Measurements from ENCODE around the gene HECA. TPM values are rescaled to one million over a fixed set of nuclear protein-coding genes. Genes with fewer than 3 reads are reported as not detected.
"Not testable (repeated sequence)": the region's sequence is repeated elsewhere in the genome, so short reads cannot be mapped to it uniquely, and the experiment has no call there.

Gene HECA
- total RNA-seq, 1 experiment from 2014 or later = 4.4 TPM

DNA sequence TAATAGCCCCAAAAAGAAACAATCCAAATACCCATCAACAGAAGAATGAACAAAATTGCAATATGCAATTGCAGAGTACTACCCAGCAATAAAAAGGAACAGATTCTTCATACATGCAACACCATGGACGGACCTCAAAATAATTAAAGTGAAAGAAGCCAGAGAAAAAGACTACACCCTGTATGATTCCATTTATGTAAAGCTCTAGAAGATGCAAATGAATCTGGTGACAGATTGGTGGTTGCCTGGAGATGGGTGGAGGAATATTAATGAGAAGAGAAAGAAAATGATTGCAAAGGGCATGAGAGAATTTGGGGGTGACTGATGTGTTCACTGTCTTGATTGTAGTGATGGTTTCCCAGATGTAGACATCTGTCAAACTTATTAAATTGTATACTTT lies 51.8 kb downstream of the HECA start:
- Histone ChIP-seq H3K27me3 (ENCODE audit: control insufficient read depth, insufficient read depth, low read length) (no peaks in the 10 kb centered on the region), H3K4me3 (ENCODE audit: insufficient read depth, low read depth, low read length) (no peak overlapping the region), H3K36me3 (replicated peaks; ENCODE audit: control insufficient read depth, insufficient read depth, low read length) (no peaks in the 10 kb centered on the region)
- DNase-seq = no peak

DNA sequence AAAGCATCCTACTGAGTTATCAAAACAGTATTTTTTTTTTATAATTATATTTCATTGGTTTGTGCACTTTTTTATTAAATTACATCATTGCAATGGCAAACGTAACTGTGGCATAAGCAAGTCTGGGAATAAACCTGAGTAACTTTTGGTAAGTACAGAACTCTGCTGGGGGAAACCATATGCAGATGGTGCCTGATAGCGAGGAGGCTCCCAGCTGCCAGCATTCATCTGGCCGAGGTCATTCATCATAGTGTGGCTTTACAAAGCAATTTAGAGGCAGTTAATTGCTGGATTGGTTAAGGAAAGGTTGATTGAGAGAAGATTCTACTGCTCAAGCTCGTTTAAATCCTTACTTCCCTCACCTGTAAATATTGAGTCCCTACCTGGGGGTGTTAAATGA lies 52.6 kb downstream of the HECA start:
- H3K36me3 ChIP-seq (replicated peaks; ENCODE audit: control insufficient read depth, insufficient read depth, low read length) = no peaks in the 10 kb centered on the region
- no peak overlapping the region for H3K4me3 ChIP-seq (ENCODE audit: insufficient read depth, low read depth, low read length)
- no peak for DNase-seq
- H3K27me3 ChIP-seq (ENCODE audit: control insufficient read depth, insufficient read depth, low read length) = no peaks in the 10 kb centered on the region

- no peak overlapping the region for H3K4me3 ChIP-seq (ENCODE audit: insufficient read depth, low read depth, low read length)
Observed at GRCh38 chr6:139189665-139190064, 54.8 kb downstream of the HECA start.

DNA sequence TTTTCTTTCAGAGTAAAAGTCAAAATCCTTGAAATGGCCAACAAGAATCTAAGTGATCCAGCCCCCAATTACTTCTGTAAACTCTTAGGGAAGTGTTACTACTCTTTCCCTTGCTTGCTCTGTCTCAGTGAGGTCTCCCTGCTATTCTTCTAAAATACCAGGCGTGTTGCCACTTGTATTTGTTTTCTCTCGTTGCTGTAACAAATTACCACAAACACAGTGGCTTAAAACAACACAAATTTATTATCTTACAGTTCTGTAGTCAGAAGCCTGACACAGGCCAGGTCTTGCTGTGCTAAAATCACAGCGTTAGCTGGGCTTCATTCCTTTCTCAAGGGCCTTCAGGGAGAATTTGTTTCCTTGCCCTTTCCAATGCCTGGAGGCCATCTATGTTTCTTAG lies 59.9 kb downstream of the HECA start:
- Histone ChIP-seq H3K27me3 (ENCODE audit: control insufficient read depth, insufficient read depth, low read length) (no peaks in the 10 kb centered on the region), H3K4me3 (ENCODE audit: insufficient read depth, low read depth, low read length) (no peak overlapping the region), H3K36me3 (replicated peaks; ENCODE audit: control insufficient read depth, insufficient read depth, low read length) (no peaks in the 10 kb centered on the region)
- DNase-seq = no peak

More at GRCh38 chr6:139189665-139190064, 54.8 kb downstream of the HECA start:
- Histone ChIP-seq H3K36me3 (replicated peaks; ENCODE audit: control insufficient read depth, insufficient read depth, low read length) (no peaks in the 10 kb centered on the region), H3K27me3 (ENCODE audit: control insufficient read depth, insufficient read depth, low read length) (no peaks in the 10 kb centered on the region)
- no peak for DNase-seq

DNA sequence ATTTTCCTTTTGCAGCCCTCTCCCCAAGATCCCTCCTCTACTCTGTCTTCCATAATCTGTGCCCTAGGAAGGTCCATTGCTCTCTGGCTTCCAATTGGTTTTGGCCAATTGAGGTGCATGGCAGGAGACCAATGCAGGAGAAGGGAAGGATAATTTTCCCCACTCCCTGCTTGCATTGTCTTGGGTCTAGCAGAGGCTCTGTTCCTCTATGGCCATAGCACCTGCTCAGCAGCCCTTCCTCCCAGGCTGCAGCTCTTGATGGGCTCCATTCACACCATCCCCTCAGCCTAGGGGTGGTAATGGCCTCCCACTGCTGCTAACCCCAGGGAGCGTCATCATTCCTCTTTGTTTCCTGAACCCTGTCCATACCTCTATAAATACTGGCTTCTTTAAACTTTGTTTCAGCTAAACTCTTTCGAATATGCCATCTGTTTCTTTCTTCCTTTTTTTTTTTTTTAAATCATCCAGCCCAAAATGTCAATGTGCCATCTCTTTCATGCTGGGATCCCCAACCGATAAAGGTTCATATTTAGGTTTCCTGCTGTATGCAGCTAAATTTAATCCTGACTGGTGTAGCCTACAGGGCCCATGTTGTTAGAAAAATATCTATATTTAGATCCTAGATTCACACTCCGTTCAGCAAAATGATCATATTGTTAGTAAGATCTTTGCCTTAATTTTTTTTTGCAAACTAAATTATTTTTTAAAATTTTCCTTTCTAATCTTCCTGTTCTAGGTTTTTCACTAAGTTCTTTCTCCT lies 63.8 kb downstream of the HECA start:
- Histone ChIP-seq H3K27me3 (ENCODE audit: control insufficient read depth, insufficient read depth, low read length) (no peaks in the 10 kb centered on the region), H3K4me3 (ENCODE audit: insufficient read depth, low read depth, low read length) (no peak overlapping the region), H3K36me3 (replicated peaks; ENCODE audit: control insufficient read depth, insufficient read depth, low read length) (no peaks in the 10 kb centered on the region)
- DNase-seq = no peak

DNA sequence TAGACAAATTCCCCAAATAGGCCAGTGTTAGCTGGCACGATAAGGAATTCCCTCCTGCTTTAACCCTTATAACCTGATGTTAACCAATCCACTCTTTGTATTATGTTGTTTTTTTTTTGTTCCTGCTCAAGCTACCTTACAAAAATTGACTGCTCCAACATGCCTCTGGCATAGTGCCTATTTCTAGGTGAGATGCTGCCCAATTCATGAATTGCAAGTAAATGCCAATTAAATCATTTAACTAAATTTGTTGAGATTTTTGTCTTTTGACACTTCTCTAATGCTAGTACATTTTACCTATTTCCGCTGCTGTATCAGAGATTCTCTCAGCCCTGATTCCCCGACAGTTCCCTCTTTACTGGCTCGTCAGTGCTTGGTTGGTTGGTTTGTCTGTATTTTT lies 66.5 kb downstream of the HECA start:
- Histone ChIP-seq H3K27me3 (ENCODE audit: control insufficient read depth, insufficient read depth, low read length) (no peaks in the 10 kb centered on the region), H3K4me3 (ENCODE audit: insufficient read depth, low read depth, low read length) (no peak overlapping the region), H3K36me3 (replicated peaks; ENCODE audit: control insufficient read depth, insufficient read depth, low read length) (no peaks in the 10 kb centered on the region)
- no peak for DNase-seq

- H3K27me3 ChIP-seq (ENCODE audit: control insufficient read depth, insufficient read depth, low read length) = no peaks in the 10 kb centered on the region
- no peak overlapping the region for H3K4me3 ChIP-seq (ENCODE audit: insufficient read depth, low read depth, low read length)
- no peak for DNase-seq
- H3K36me3 ChIP-seq (replicated peaks; ENCODE audit: control insufficient read depth, insufficient read depth, low read length) = no peaks in the 10 kb centered on the region
Observed at GRCh38 chr6:139204978-139205377, 70.1 kb downstream of the HECA start.

DNA sequence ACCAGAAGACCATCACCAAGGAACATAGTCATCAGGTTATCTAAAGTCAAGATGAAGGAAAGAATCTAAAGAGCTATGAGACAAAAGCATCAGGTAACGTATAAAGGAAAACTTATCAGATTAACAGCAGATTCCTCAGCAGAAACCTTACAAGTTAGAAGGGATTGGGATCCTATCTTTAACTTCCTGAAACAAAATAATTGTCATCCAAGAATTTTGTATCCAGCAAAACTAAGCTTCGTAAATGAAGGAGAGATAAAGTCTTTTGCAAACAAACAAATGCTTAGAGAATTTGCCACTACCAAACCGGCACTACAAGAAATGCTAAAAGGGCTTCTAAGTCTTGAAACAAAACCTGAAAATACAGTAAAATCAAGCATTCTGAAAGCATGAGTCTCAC lies 71.0 kb downstream of the HECA start:
- DNase-seq = no peak
- Histone ChIP-seq H3K36me3 (replicated peaks; ENCODE audit: control insufficient read depth, insufficient read depth, low read length) (no peaks in the 10 kb centered on the region), H3K27me3 (ENCODE audit: control insufficient read depth, insufficient read depth, low read length) (no peaks in the 10 kb centered on the region), H3K4me3 (ENCODE audit: insufficient read depth, low read depth, low read length) (no peak overlapping the region)

DNA sequence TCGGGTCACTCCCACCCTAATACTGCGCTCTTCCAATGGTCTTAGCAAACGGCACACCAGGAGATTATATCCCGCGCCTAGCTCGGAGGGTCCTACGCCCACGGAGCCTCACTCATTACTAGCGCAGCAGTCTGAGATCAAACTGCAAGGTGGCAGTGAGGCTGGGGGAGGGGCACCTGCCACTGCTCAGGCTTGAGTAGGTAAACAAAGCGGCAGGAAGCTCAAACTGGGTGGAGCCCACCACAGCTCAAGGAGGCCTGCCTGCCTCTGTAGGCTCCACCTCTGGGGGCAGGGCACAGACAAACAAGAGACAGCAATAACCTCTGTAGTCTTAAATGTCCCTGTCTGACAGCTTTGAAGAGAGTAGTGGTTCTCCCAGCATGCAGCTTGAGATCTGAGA lies 75.9 kb downstream of the HECA start:
- H3K36me3 ChIP-seq (replicated peaks; ENCODE audit: control insufficient read depth, insufficient read depth, low read length); H3K4me3 ChIP-seq (ENCODE audit: insufficient read depth, low read depth, low read length); DNase-seq; H3K27me3 ChIP-seq (ENCODE audit: control insufficient read depth, insufficient read depth, low read length): not testable (repeated sequence)

DNA sequence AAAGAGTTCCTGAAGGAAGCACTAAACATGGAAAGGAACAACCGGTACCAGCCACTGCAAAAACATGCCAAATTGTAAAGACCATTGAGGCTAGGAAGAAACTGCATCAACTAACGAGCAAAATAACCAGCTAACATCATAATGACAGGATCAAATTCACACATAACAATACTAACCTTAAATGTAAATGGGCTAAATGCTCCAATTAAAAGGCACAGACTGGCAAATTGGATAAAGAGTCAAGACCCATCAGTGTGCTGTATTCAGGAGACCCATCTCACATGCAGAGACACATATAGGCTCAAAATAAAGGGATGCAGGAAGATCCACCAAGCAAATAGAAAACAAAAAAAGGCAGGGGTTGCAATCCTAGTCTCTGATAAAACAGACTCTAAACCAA lies 77.6 kb downstream of the HECA start:
- H3K4me3 ChIP-seq (ENCODE audit: insufficient read depth, low read depth, low read length); H3K36me3 ChIP-seq (replicated peaks; ENCODE audit: control insufficient read depth, insufficient read depth, low read length); H3K27me3 ChIP-seq (ENCODE audit: control insufficient read depth, insufficient read depth, low read length); DNase-seq: not testable (repeated sequence)

- H3K4me3 ChIP-seq (ENCODE audit: insufficient read depth, low read depth, low read length) = no peak overlapping the region
- no peaks in the 10 kb centered on the region for H3K27me3 ChIP-seq (ENCODE audit: control insufficient read depth, insufficient read depth, low read length)
- no peaks in the 10 kb centered on the region for H3K36me3 ChIP-seq (replicated peaks; ENCODE audit: control insufficient read depth, insufficient read depth, low read length)
- DNase-seq = peak; percentile 68
Observed at GRCh38 chr6:139219271-139219729, 84.4 kb downstream of the HECA start.

- no peak for DNase-seq
- H3K27me3 ChIP-seq (ENCODE audit: control insufficient read depth, insufficient read depth, low read length) = no peaks in the 10 kb centered on the region
- H3K36me3 ChIP-seq (replicated peaks; ENCODE audit: control insufficient read depth, insufficient read depth, low read length) = no peaks in the 10 kb centered on the region
- H3K4me3 ChIP-seq (ENCODE audit: insufficient read depth, low read depth, low read length) = no peak overlapping the region
Observed at GRCh38 chr6:139219746-139220145, 84.9 kb downstream of the HECA start.

- H3K27me3 ChIP-seq (ENCODE audit: control insufficient read depth, insufficient read depth, low read length); H3K4me3 ChIP-seq (ENCODE audit: insufficient read depth, low read depth, low read length); DNase-seq; H3K36me3 ChIP-seq (replicated peaks; ENCODE audit: control insufficient read depth, insufficient read depth, low read length): not testable (repeated sequence)
Observed at GRCh38 chr6:139228387-139228786, 93.5 kb downstream of the HECA start.

Data from H7 (cell line).